GM12891 (cell line): Measurements from ENCODE around the gene RBM45.
A peak's percentile ranks its signal among the peaks of the same experiment; 100 is the strongest.

Source experiments
- DNase-seq: peaks from one replicate; pipeline ENCODE4 v3.0.0; 2011; ENCODE audit warnings: low spot score; ENCODE audit not compliant: insufficient read length
- FAIRE-seq: peaks from 2 replicates; lab custom pipeline; 2011; peaks lifted over from hg19 to GRCh38; lab: Jason Lieb, UNC
- PAX5 ChIP-seq: IDR thresholded peaks from 2 replicates; pipeline ENCODE4 v1.6.1; 2011; ENCODE audit warnings: low read length, moderate library complexity, mild to moderate bottlenecking; ENCODE audit not compliant: insufficient read depth, severe bottlenecking
- POLR2A ChIP-seq: IDR thresholded peaks from 2 replicates; pipeline ENCODE4 v1.6.1; 2011; ENCODE audit warnings: low read depth, low read length, control low read depth
- POLR2AphosphoS5 ChIP-seq: IDR thresholded peaks from 2 replicates; pipeline ENCODE4 v1.6.1; 2011; ENCODE audit warnings: low read depth, low read length, control low read depth
- POU2F2 ChIP-seq: IDR thresholded peaks from 2 replicates; pipeline ENCODE4 v1.6.1; 2011; ENCODE audit warnings: low read depth, mild to moderate bottlenecking, control low read depth, low read length, moderate library complexity
- SPI1 ChIP-seq: IDR thresholded peaks from 2 replicates; pipeline ENCODE4 v1.6.1; 2011; ENCODE audit warnings: low read depth, low read length, control low read depth
- TAF1 ChIP-seq: IDR thresholded peaks from 2 replicates; pipeline ENCODE4 v1.6.1; 2011; ENCODE audit warnings: low read depth, low read length, control low read depth

The RBM45 gene

GRCh38 chr2:178105566-178105965 is 6.7 kb upstream of the RBM45 start:
- FAIRE-seq, result no peak
- DNase-seq, result no peak
- TF ChIP-seq PAX5, result no peak
- TF ChIP-seq POLR2A, result no peak
- TF ChIP-seq TAF1, result no peak
- no peak for TF ChIP-seq POU2F2
- TF ChIP-seq POLR2AphosphoS5, result no peak
- no peak for TF ChIP-seq SPI1

GRCh38 chr2:178106053-178106452 is 6.2 kb upstream of the RBM45 start:
- TF ChIP-seq POLR2AphosphoS5 (no peak), SPI1 (no peak)
- DNase-seq (no peak), FAIRE-seq (no peak)

- no peak for TF ChIP-seq SPI1
- no peak for TF ChIP-seq POU2F2
- TF ChIP-seq POLR2A, result no peak
- TF ChIP-seq POLR2AphosphoS5, result no peak
- DNase-seq, result no peak
- FAIRE-seq, result no peak
Measured at GRCh38 chr2:178108176-178108575, 4.1 kb upstream of the RBM45 start.

- FAIRE-seq, result no peak
- TF ChIP-seq PAX5 (no peak), POU2F2 (no peak), POLR2AphosphoS5 (no peak), SPI1 (0 out of 2 replicates have a peak, but pooled peaks have one; percentile 16), POLR2A (no peak), TAF1 (no peak)
- peak; percentile 18 for DNase-seq
Measured at GRCh38 chr2:178109813-178110212, 2.4 kb upstream of the RBM45 start.

- TF ChIP-seq TAF1, result no peak
- TF ChIP-seq SPI1, result no peak
- TF ChIP-seq PAX5, result no peak
- TF ChIP-seq POU2F2, result no peak
- no peak for TF ChIP-seq POLR2AphosphoS5
- TF ChIP-seq POLR2A, result no peak
- FAIRE-seq (no peak), DNase-seq (no peak)
Measured at GRCh38 chr2:178110681-178111080, 1.6 kb upstream of the RBM45 start.

- no peak for TF ChIP-seq TAF1
- no peak for TF ChIP-seq PAX5
- TF ChIP-seq POU2F2, result no peak
- no peak for TF ChIP-seq POLR2AphosphoS5
- no peak for TF ChIP-seq SPI1
- no peak for TF ChIP-seq POLR2A
- no peak for DNase-seq
- FAIRE-seq, result no peak
Measured at GRCh38 chr2:178111743-178112142, 494 bp upstream of the RBM45 start.

- TF ChIP-seq TAF1 (no peak), POU2F2 (no peak)
- FAIRE-seq, result no peak
- no peak for DNase-seq
Measured at GRCh38 chr2:178114462-178114861, 2.2 kb downstream of the RBM45 start.

GRCh38 chr2:178115271-178115670 is 3.0 kb downstream of the RBM45 start:
- DNase-seq (no peak), FAIRE-seq (no peak)

GRCh38 chr2:178117725-178118124 is 5.5 kb downstream of the RBM45 start:
- FAIRE-seq (no peak), DNase-seq (no peak)
- no peak for TF ChIP-seq POLR2A
- TF ChIP-seq PAX5, result no peak
- TF ChIP-seq POU2F2, result no peak
- no peak for TF ChIP-seq TAF1
- TF ChIP-seq POLR2AphosphoS5, result no peak
- TF ChIP-seq SPI1, result no peak

More at GRCh38 chr2:178115271-178115670, 3.0 kb downstream of the RBM45 start:
- no peak for TF ChIP-seq POLR2AphosphoS5

- no peak for DNase-seq
- FAIRE-seq, result peak; percentile 9
- TF ChIP-seq POLR2A, result no peak
- TF ChIP-seq POLR2AphosphoS5, result no peak
- no peak for TF ChIP-seq POU2F2
- TF ChIP-seq SPI1, result no peak
- TF ChIP-seq PAX5, result no peak
- no peak for TF ChIP-seq TAF1
Measured at GRCh38 chr2:178119179-178119922, 7.1 kb downstream of the RBM45 start.

GRCh38 chr2:178123163-178123562 is 10.9 kb downstream of the RBM45 start:
- TF ChIP-seq POU2F2 (no peak), POLR2A (no peak), POLR2AphosphoS5 (no peak), TAF1 (no peak), SPI1 (no peak), PAX5 (no peak)
- DNase-seq (no peak), FAIRE-seq (no peak)
